DMS53 (cell line): Measurements from ENCODE around the gene STC2.
"Not testable (repeated sequence)": the region's sequence is repeated elsewhere in the genome, so short reads cannot be mapped to it uniquely, and the experiment has no call there.

Experiments
- DNase-seq: peaks from one replicate; lab custom pipeline; 2025; lab: John Stamatoyannopoulos, UW

Gene STC2

DNA sequence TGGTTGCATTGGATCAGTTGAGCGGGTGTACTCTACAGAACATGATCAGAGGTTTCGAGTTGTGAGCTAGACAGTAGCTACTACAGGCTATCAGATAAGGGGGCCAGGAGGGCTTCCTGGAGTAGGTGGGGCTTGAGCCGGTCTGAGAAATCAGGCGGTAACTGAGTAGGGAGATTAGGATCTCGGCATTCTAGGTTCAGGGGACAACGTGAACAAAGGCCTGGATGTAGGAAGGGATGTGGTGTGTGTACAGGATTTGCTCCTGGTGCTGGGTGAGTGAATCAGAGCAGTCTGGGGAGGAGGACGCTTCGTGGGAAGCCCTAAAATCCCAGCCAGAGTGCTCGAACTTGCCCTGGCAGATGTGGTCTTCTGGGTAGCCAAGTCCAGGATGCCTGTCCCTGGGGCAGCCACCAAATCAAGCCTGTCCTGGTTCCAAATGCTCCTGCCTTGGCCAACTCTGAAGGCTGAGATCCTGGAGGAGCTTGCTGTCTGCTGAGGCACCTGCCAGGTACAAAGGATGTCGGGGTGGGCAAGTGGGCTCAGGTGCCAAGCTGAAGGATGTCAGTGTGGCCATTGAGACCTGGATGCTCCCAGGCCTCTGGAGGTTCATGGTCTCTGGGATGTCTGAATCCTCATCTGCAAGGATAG lies 33.4 kb downstream of the STC2 start:
- DNase-seq, result no peak

DNA sequence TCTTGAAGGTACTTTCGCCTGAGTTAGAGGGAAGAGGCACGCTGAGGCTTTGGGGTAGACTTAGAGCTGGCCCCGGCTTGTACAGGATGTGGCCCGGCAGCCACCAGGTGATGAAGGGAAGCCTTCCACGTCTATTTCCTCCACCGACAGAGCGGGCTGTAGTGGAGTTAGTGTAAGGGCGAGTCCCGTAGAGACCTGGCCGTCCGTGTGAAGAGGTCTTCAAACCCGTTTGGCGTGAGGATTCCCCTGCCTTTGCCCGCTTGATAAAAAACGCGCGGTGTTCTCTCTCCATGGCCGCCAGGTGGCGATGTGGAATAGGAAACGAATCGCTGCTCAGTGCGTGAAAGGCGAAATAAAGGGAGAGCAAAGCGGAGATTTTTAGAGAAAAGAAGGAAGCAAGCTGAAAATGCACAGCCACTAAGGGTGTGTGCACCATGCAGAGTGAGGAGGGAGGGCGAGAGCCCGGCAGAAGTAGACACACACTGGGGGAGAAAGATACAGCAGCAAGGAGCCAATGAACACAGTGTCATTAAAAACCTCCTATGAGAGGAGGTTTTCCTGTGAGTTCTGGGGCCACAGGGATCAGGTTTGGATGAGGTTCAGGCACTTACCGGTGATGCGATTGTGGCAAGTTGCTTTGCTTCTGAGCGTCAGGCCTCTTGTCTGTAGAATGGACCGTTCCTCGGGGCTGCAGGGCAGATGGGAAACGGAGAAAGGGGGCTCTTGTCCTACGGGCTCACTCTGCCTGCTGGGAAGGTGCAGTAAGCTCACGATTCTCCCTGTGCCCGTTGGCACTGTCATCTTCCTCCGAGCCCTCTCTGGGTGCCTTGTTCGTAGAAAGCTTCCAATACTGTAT lies 34.2 kb downstream of the STC2 start:
- DNase-seq, result peak; percentile 91

DNA sequence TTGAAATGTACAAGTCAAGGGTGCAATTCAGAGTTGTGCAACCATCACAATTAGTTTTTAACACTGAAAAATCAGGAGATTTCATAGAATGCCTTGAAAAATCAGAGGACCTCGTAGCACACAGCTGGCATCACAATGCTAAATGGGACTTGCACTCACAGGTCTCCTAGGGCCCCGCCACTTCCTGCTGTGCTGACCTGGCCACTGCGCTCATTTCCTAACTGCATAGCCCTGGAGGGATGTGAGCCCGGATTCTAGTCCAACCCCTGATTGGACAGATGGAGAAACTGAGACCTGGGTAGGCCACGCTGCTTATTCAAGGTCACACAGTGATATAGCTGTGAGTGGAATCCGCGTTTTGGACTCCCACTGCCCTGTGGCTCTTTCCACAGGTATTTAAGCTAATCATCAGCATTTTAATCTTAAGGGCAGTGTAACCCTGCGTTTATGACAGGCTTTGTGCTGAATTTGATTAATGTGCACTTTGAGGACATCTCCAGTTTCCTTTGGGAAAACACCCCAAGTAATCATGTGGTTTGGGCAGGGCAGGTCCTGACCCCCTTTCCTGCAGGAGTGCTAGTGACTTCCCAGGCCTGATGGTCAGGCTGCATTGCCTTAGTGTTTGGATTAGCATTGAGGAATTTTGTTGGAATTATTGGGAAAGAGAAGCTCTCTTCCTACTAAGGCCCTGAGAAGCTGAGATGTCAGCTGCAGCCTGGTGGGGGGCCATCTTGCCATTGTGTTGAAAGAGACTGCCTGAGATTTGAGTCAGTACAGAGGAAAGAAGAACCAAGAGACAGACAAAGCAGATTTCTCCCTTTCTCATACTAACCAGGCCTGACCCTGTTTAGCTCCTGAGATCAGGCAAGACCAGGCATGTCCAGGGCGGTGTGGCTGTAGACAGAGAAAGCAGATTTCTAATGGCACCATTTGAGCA lies 36.2 kb downstream of the STC2 start:
- DNase-seq, result peak; percentile 20

DNA sequence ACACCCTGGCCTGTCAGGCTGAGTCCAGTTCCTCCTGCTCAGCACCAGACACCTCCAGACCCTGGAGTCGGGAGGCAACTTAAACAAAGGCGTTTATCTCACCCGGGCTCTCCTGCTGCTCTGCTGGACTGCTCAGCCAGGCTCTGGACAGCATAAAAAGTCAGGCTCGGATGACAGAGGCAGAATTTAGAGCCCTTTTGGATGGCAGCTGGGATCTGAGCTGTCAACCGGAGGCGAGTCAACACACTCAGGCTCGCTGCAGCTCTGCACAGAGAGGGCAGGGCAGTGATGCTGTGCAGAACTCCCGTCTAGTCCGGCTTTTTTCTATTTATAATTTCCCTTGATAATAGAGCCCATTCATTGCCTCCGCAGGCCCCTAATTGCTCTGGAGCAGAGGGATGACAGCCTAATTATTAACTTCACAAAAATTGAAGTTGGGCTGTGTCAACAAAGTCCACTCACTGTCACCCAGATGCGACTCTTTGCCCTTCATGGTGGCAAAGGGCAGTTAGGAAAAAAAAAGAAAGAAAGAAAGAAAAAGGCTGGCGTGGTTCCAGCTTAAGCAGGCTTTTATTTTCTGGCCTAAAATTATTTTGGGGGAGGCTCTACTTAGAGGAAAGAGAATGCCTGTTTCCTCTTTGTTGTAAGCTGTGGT lies 37.6 kb downstream of the STC2 start:
- DNase-seq, result peak; percentile 39

DNA sequence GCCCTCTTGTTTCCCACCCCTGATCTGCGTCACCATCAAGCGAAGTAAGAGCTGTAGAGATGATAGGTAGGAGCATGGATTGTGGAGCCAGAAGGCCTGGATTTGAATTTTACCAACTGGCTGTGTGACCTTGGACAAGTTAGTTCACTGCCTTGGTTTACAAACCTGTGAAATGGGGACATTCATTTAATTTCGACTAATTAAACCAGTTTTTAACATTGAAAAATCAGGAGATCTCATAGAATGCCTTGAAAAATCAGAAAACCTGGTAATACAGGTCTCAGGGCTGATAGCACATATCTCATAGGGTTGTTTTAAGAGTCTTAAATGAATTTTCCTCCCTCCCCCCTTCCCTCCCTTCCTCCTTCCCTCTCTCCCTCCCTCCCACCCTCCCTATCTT lies 38.8 kb downstream of the STC2 start:
- DNase-seq, result no peak

DNA sequence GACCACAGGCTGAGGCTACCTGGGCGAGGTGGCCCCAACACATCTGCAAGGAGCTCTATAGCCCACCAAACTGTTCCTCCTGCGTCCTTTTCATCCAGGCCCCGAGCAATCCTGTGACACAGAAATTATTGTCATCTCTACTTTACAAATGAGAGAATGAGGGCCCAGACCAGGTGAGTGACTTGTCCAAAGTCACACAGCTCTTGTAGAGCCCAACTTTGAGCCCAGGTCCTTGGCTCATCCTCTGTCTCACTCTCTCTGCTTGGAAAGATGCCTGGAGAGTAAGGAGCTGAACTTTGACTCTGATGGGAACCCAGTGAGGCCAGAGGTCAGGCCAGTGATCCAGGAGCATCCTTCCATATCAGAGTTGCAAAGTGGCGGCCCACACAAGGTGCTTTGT lies 39.6 kb downstream of the STC2 start:
- no peak for DNase-seq

DNA sequence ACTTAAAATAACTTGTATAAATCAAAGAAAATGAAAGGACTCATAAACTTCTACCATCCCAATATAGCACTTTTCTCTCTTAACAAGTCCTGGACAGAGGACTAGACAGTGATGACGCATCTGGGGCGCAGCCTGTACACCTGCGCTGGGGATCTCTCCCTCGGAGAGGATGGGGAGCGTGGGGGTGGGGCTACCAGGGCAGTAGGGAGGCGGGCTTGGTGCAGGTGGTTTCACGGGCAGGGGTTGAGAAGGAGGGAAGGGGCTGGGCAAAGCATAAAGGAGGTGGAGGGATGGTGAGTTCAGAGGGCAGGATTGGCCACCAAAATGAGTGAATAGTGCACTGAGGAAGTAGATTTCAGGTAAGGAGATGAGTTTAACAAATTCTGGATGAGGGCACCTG lies 41.1 kb downstream of the STC2 start:
- DNase-seq, result no peak

DNA sequence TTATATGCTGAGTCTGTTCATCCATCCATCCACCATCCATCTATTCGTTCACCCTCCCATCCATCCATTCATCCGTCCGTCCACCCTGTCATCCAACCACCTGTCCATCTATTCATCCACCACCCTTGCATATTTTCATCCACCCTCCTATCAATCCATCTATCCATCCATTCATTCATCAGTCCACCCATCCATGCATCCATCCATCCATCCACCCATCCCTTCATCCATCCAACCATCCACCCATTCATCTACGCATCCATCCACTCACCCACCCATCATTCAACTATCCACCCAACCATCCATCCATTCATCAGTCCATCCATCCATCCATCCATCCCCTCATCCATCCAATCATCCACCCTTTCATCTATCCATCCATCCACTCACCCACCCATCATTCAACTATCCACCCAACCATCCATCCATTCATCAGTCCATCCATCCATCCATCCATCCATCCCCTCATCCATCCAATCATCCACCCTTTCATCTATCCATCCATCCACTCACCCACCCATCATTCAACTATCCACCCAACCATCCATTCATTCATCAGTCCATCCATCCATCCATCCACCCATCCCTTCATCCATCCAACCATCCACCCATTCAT lies 43.8 kb downstream of the STC2 start:
- DNase-seq, result not testable (repeated sequence)

DNA sequence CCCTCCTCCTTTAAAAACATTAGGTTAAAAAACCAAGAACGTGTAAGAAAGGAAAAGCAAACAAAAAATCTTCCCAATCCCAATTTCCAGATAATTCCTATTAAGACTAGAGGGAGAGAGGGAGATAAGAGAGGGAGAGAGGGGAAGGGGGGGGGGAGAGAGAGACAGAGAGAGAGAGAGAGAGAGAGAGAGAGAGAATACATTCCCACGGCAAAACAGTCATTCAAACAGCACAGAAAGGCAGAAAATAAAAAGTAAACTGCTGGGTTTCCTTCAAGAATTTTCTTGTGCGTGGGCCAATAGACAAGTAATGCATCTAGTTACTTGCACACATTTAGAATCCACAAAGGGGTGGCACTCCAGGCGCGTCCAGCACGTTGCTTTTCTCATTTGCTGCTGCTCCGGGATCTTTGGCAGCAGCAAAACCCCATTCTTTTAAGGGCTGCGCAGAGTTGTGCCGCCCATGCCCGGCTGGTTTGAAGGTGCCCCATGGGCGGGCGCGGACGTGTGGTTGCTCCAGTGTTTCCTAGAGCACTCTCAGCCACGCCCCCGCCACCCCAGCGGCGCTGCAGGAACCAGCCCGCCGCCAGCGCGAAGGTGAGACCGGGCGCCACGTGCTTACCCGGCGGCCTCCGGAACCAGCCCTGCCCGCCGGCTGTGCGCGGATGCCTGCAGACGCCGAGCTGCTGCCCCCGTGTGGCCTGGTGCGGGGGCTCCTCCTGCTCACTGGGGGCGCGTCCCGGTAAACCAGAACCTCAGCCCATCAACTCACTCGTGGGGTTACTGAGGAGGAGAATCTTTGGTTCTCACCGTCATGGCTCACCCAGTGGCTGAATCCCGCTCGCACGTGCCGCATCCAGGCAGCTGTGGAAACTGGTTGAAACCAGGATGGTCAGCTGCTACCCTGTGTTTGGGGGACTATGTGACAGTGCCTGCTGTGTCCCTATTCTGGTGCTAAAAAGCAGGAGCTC lies 44.6 kb downstream of the STC2 start:
- DNase-seq, result peak; percentile 95

DNA sequence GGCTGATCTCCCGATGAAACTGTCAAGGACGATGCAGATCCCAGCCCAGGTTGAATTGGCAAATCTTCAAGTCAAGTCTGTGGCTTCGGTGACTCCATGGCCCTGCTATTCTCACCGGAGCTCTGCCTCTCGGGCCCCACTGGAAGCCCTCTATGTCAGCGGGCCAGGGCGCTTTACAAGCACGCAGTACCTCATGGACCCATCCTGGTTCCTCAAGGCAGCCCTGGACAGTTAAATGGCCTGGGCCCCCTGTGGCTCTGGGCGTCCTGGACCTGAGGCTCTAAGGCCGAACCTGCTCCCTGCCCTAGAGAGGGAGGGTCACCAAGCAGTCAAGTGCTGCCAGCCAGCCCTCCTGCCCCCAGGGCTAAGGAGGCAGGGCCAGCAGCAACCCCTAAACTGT lies 45.3 kb downstream of the STC2 start:
- no peak for DNase-seq

DNA sequence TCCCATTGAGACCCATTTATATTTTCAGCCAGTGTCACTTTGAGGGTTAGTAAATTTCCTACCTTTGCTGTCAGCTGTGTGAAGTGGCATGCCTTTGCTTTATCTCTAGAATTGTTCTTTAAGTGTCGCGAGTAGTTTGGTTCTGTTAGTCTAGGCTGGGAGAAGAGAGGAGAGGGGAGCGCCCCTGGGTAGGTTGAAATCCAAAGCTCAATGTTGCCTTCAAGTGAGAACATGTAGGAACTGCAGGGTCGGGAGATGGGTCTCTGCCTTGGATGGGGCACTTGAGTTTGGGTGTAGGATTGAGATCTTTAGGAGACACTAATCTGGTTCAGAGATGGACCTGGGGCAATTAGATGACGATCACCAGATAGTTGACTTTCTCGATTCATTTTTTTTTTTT lies 46.3 kb downstream of the STC2 start:
- no peak for DNase-seq

DNA sequence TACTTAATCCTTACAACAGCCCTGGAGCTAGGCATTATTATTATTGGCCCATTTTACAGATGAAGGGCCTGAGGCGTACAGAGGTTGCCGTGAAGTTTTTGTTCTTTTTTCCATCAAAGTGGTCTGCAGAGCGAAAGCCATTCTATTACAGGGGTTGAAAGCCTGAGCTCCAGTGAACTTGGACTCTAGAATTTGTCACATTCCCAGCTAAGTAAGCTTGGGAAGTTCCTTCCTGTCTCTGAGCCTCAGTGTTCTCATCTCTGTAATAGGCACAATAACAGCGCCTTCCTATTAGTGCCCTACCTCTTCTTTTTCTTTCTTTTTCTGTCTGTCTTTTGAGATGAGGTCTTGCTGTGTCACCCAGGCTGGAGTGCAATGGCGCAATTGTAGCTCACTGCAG lies 49.0 kb downstream of the STC2 start:
- no peak for DNase-seq

DNA sequence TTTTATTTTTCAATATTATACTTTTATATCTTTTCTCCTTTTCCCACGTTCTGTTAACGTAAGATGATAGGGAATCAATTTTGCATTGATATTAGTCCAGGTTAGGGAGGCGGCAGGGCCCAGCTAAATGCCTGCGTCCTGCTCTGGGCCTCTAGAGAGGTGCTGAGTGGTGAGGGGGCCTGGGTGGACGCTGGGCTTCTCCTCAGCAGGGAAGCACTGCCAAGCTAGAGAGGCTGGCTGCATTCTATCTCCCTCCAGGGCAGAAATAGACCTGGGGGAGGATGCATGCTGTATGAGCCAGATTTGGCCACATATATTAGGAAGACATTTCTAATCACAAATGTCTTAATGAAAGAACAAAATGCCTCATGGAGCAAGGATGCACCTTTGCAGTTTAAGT lies 49.6 kb downstream of the STC2 start:
- no peak for DNase-seq

DNA sequence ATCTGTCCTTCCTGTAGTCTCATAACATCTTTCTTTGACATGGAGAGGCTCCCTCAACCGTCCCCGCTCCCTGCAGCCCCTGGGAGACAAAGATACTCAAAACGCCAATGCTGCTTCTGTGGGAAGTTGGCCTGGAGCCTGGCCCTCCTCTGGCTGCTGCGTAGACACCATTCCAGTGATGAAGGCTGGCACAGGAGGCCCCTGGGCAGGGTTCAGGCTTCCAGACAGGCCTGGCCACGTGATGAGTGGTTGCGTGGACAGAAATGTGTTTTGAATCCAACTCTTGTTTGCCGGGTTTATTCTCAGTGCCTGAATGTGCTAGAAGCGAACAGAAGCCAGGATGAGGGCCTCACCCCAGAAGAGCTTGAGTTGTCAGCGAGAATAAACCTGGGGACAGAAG lies 50.0 kb downstream of the STC2 start:
- no peak for DNase-seq

DNA sequence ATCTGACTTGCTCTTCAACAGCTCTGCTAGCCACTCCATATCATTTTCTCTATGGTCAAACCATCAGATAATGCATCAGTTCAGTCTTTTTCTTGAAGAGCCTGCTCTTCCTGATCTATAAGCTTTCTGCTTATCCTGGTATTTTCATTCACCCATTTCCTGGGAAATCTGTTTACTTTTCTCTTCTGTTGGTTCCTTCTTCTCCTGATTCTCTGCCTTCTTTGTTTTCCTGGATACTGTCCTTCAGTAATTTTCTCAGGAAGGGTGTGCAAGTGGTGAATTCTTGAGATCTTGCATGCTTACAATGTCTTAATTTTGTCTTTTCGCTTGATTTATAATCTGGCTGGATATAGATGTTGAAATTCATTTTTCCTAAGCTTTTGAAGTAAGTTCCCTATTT lies 53.4 kb downstream of the STC2 start:
- DNase-seq, result no peak

DNA sequence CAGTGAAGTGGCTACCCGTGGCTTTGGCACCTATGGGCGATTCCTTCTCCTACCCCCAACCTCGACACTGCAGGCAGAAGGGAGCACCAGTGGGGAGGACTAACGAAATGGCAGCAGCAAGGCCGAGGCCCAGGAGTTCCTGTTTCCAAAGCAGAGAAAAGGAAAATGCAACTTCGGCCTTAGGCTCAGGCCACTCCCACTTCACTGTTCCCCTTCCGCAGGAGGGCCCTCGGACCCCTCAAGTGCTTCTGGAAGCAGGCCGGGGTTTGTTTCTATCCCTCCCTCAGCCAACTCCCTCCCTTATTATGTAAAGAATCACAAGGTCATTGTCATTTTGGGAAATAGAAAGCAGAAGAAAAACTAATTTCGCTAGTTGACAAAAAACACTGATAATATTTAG lies 56.8 kb downstream of the STC2 start:
- no peak for DNase-seq

DNA sequence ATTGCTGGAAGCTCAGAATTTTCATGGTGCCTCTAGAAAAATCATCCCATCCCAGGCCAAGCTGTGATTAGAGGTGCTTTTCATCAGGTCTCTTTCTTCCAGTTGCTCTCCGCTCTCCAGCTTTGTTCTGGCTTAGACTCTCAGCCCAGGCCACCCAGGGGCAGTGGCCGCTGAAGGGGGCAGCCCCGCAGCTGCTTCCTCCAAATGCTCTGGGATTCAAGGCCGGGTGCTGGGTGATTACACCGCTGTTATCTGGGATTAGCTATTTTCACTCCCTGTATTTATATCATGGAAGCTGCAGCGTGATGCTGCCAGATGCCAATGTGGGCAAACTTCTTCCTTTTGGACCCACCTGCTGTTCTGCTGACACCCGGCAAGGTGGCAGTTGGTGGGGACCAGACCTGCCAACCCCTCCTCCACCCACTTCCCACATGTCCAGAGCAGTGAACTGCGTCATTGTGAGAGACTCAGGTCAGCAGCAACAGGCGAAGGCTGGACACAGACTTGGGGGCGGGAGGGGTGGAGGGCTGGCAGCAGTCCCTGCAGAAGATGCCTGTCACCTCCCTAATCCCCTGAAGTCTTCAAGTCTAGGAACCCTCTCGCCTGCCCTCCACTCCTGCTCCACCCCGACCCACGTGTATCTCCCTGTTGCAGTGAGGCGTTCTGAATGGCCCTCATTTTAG lies 59.3 kb downstream of the STC2 start:
- no peak for DNase-seq

DNA sequence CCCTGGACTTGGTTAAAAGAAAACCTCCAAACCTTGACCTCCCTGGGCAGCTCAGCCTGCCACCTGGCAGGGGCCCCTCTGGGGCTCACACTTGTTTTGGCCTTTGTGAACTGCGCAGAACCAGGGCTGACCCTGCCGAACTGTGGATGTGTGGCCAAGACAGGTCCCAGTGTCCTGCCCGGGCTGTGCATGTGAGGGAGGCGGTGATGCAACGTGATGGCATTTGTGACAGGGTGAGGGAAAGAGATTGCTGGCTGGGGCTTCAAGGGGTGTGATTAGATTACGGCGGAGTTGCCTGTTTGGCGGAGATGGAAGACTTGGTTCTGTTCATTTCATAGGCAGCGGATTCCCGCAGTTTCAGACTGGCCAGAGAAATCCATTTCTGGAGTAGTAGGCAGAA lies 62.8 kb downstream of the STC2 start:
- no peak for DNase-seq
